ENCODE measurements around the gene ATP6V1F.

Gene ATP6V1F

DNA sequence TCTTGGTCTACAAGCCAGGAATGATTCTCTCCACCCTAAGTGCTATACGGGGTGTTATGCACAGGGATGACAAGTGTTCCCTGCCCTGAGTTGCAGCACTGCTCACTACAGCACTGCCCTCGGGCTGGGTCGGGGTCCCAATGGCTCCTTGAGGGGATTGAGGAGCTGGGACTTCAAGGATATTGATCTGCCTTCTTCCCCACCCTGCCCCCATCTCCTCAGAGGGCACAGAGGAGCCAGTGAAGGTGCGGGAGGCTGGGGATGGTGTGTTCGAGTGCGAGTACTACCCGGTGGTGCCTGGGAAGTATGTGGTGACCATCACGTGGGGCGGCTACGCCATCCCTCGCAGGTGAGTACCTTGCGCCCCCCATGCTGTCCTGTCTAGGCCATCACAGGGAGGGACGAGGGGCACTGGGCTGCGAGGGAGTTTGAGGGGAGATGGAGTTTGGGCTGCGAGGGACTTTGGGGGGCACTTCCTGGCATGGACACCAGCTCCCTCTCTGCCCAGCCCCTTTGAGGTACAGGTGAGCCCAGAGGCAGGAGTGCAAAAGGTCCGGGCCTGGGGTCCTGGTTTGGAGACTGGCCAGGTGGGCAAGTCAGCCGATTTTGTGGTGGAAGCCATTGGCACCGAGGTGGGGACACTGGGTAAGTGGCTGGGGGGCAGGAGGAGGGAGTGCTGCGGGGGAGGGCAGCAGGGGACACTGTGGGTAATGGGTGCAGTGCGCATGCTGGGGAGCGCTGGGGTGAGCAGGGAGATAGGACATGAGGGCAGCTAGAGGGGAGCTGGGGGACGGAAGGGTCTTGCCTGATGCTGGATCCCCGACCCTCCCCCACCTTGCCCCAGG lies 22.1 kb upstream of the ATP6V1F start:
- Mint-ChIP-seq H3K4me1 (ENCODE audit: low read depth) (peaks cover 6% of the 10 kb centered on the region), H3K27me3 (peaks cover 4% of the 10 kb centered on the region), H3K36me3 (ENCODE audit: low read depth) (no peaks in the 10 kb centered on the region), H3K27ac (no peak overlapping the region), H3K4me3 (no peak overlapping the region), H3K9me3 (no peaks in the 10 kb centered on the region)
- intact Hi-C loops (cut with micrococcal nuclease) = loop anchor here (5.0 kb wide), 1 partner anchor 42 kb away; no protein-coding TSS in a partner anchor

DNA sequence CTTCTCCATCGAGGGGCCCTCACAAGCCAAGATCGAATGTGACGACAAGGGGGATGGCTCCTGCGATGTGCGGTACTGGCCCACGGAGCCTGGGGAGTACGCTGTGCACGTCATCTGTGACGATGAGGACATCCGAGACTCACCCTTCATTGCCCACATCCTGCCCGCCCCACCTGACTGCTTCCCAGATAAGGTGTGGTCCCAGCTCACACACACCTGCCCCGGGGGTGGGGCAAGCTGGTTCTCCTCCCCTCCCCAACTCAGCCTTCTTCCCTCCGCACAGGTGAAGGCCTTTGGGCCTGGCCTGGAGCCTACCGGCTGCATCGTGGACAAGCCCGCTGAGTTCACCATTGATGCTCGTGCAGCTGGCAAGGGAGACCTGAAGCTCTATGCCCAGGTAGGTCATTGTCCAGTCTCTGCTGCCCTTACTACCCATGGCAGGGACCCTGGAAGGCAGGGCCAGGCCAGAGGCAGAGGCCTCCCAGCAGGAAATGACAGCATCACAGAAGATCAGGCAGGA lies 21.4 kb upstream of the ATP6V1F start:
- intact Hi-C loops (cut with micrococcal nuclease) = loop anchor here (5.0 kb wide), 1 partner anchor 41 kb away; no protein-coding TSS in a partner anchor
- Mint-ChIP-seq H3K9me3 (no peaks in the 10 kb centered on the region), H3K36me3 (ENCODE audit: low read depth) (no peaks in the 10 kb centered on the region), H3K4me3 (no peak overlapping the region), H3K4me1 (ENCODE audit: low read depth) (peaks cover 6% of the 10 kb centered on the region), H3K27ac (no peak overlapping the region), H3K27me3 (peaks cover 3% of the 10 kb centered on the region)

- Mint-ChIP-seq H3K4me3 (no peak overlapping the region), H3K4me1 (ENCODE audit: low read depth) (peaks cover 6% of the 10 kb centered on the region), H3K27me3 (peaks cover 3% of the 10 kb centered on the region), H3K9me3 (no peaks in the 10 kb centered on the region), H3K27ac (no peak overlapping the region), H3K36me3 (ENCODE audit: low read depth) (no peaks in the 10 kb centered on the region)
- intact Hi-C loops (cut with micrococcal nuclease) = loop anchor here (5.0 kb wide), 1 partner anchor 40 kb away; no protein-coding TSS in a partner anchor
These were observed 20.6 kb upstream of the ATP6V1F start for GRCh38 chr7:128841921-128842673.

- H3K4me1 Mint-ChIP-seq (ENCODE audit: low read depth) = peaks cover 6% of the 10 kb centered on the region
- intact Hi-C loops (cut with micrococcal nuclease) = loop anchor here (5.0 kb wide), 1 partner anchor 39 kb away; no protein-coding TSS in a partner anchor
- no peak overlapping the region for H3K27ac Mint-ChIP-seq
- H3K36me3 Mint-ChIP-seq (ENCODE audit: low read depth) = no peaks in the 10 kb centered on the region
- H3K27me3 Mint-ChIP-seq = peaks cover 3% of the 10 kb centered on the region
- no peaks in the 10 kb centered on the region for H3K9me3 Mint-ChIP-seq
- no peak overlapping the region for H3K4me3 Mint-ChIP-seq
These were observed 19.7 kb upstream of the ATP6V1F start for GRCh38 chr7:128842674-128843641.

DNA sequence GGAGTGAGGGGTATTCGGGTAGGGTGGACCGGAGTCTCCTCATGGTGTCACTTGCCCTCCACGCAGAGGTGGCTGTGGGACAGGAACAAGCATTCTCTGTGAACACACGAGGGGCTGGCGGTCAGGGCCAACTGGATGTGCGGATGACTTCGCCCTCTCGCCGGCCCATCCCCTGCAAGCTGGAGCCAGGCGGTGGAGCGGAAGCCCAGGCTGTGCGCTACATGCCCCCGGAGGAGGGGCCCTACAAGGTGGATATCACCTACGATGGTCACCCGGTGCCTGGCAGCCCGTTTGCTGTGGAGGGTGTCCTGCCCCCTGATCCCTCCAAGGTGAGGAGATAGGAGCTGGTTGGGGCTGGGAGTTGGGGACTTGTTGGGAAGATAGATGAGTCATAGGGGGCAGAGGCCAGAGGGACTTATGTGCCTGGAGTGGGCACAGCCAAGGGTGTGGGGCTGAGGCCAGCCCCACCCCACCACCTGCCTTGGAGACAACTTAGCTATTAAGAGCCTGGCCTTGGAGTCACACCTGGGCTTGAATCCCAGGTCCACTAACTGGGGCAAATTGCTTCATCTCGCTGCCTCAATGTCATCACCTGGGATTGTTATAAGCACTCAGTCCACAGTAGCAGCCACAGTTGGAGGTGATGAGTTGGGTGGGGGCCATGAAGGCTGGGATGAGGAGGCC lies 18.6 kb upstream of the ATP6V1F start:
- intact Hi-C loops (cut with micrococcal nuclease) = loop anchor here (5.0 kb wide), 1 partner anchor 38 kb away; no protein-coding TSS in a partner anchor
- H3K4me1 Mint-ChIP-seq (ENCODE audit: low read depth) = peaks cover 6% of the 10 kb centered on the region
- peaks cover 4% of the 10 kb centered on the region for H3K27me3 Mint-ChIP-seq
- H3K4me3 Mint-ChIP-seq = no peak overlapping the region
- no peak overlapping the region for H3K27ac Mint-ChIP-seq
- H3K9me3 Mint-ChIP-seq = no peaks in the 10 kb centered on the region
- H3K36me3 Mint-ChIP-seq (ENCODE audit: low read depth) = no peaks in the 10 kb centered on the region

GRCh38 chr7:128844777-128845311 lies 17.8 kb upstream of the ATP6V1F start:
- Mint-ChIP-seq H3K27me3 (peaks cover 5% of the 10 kb centered on the region), H3K4me1 (ENCODE audit: low read depth) (peaks cover 6% of the 10 kb centered on the region), H3K36me3 (ENCODE audit: low read depth) (no peaks in the 10 kb centered on the region), H3K27ac (no peak overlapping the region), H3K4me3 (no peak overlapping the region), H3K9me3 (no peaks in the 10 kb centered on the region)
- intact Hi-C loops (cut with micrococcal nuclease) = loop anchor here (5.0 kb wide), 1 partner anchor 37 kb away; no protein-coding TSS in a partner anchor

DNA sequence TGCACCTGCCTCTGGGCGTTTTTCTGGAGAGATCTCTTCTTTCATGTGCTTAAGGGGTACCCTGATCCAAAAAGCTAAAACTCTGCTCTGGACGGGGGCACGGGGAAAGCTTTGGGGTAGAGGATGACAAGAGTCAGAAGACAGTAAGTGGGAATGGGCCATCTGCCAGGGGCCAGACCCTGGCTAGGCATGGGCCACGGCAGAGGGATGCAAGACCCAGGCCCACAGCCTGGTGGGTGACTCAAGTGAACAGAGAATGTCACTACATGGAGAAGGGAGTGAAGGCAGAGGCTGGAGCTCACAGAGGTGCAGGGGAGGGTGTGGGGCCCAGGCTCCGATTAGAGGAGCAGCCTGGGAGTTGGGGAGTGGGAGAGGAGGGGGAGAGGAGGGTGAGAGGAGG lies 17.2 kb upstream of the ATP6V1F start:
- intact Hi-C loops (cut with micrococcal nuclease) = no loop called here
- H3K36me3 Mint-ChIP-seq (ENCODE audit: low read depth) = no peaks in the 10 kb centered on the region
- H3K9me3 Mint-ChIP-seq = no peaks in the 10 kb centered on the region
- peaks cover 6% of the 10 kb centered on the region for H3K4me1 Mint-ChIP-seq (ENCODE audit: low read depth)
- H3K4me3 Mint-ChIP-seq = no peak overlapping the region
- H3K27ac Mint-ChIP-seq = no peak overlapping the region
- H3K27me3 Mint-ChIP-seq = peaks cover 5% of the 10 kb centered on the region

DNA sequence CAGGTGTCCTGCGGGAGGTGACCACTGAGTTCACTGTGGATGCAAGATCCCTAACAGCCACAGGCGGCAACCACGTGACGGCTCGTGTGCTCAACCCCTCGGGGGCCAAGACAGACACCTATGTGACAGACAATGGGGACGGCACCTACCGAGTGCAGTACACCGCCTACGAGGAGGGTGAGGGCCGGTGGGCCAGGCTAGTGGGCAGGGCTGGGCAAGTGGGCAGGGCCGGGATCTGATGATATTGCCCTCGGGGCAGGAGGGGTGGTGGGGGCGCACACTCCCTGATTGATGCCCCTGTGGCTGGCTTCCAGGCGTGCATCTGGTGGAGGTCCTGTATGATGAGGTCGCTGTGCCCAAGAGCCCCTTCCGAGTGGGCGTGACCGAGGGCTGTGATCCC lies 16.7 kb upstream of the ATP6V1F start:
- Mint-ChIP-seq H3K36me3 (ENCODE audit: low read depth) (no peaks in the 10 kb centered on the region), H3K27me3 (peaks cover 5% of the 10 kb centered on the region), H3K4me3 (no peak overlapping the region), H3K27ac (no peak overlapping the region), H3K9me3 (no peaks in the 10 kb centered on the region), H3K4me1 (ENCODE audit: low read depth) (peaks cover 6% of the 10 kb centered on the region)
- intact Hi-C loops (cut with micrococcal nuclease) = no loop called here

GRCh38 chr7:128846781-128847444 lies 15.7 kb upstream of the ATP6V1F start:
- Mint-ChIP-seq H3K9me3 (no peaks in the 10 kb centered on the region), H3K27me3 (peaks cover 5% of the 10 kb centered on the region), H3K4me1 (ENCODE audit: low read depth) (peaks cover 4% of the 10 kb centered on the region)

GRCh38 chr7:128847721-128848211 lies 14.9 kb upstream of the ATP6V1F start:
- no peaks in the 10 kb centered on the region for H3K9me3 Mint-ChIP-seq
- intact Hi-C loops (cut with micrococcal nuclease) = no loop called here
- H3K27me3 Mint-ChIP-seq = peaks cover 4% of the 10 kb centered on the region
- no peaks in the 10 kb centered on the region for H3K4me1 Mint-ChIP-seq (ENCODE audit: low read depth)
- no peaks in the 10 kb centered on the region for H3K36me3 Mint-ChIP-seq (ENCODE audit: low read depth)
- H3K4me3 Mint-ChIP-seq = no peak overlapping the region
- H3K27ac Mint-ChIP-seq = no peak overlapping the region

More at GRCh38 chr7:128846781-128847444, 15.7 kb upstream of the ATP6V1F start:
- no peak overlapping the region for H3K27ac Mint-ChIP-seq
- no peak overlapping the region for H3K4me3 Mint-ChIP-seq
- intact Hi-C loops (cut with micrococcal nuclease) = no loop called here
- no peaks in the 10 kb centered on the region for H3K36me3 Mint-ChIP-seq (ENCODE audit: low read depth)

DNA sequence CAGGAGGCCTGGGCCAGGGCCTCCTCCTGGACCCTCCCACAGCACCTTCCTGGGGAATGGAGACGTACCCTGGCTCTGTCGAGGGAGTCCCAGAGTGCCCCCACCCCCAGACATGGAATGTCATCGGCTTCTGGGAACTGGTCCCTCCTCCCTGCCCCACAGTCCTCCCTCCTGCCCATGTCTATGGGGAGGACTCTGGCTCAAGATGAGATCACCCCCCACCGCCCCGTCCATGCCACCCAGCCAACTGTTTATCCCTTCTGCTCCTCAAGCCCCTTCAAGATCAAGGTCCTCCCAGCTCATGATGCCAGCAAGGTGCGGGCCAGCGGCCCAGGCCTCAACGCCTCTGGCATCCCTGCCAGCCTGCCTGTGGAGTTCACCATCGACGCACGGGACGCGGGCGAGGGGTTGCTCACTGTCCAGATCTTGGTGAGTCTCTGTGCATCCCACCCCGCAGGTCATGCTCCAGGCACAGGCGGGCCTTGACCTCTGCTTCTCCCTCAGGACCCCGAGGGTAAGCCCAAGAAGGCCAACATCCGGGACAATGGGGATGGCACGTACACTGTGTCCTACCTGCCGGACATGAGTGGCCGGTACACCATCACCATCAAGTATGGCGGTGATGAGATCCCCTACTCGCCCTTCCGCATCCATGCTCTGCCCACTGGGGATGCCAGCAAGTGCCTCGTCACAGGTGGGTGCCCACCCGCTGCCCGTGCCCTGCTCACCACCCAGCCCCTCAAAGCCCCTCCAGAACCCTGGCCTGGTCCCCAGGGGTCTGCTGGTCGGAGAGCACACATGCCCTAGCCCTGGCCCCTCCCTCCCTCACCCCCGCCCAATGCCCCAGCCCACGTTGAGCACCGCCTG lies 14.1 kb upstream of the ATP6V1F start:
- peaks cover 7% of the 10 kb centered on the region for H3K27me3 Mint-ChIP-seq
- no peak overlapping the region for H3K27ac Mint-ChIP-seq
- no peaks in the 10 kb centered on the region for H3K9me3 Mint-ChIP-seq
- H3K36me3 Mint-ChIP-seq (ENCODE audit: low read depth) = no peaks in the 10 kb centered on the region
- no peak overlapping the region for H3K4me3 Mint-ChIP-seq
- intact Hi-C loops (cut with micrococcal nuclease) = no loop called here
- H3K4me1 Mint-ChIP-seq (ENCODE audit: low read depth) = no peaks in the 10 kb centered on the region

Measured in dendritic cell treated with granulocyte-macrophage colony-stimulating factor and Interleukin-4, amounts not matched to agents 40 ng/mL and 50 ng/mL, for 4 days (primary cell).